ENCODE data around the gene FRAS1.
"Not testable (repeated sequence)": the region's sequence is repeated elsewhere in the genome, so short reads cannot be mapped to it uniquely, and the experiment has no call there.

FRAS1 gene

DNA sequence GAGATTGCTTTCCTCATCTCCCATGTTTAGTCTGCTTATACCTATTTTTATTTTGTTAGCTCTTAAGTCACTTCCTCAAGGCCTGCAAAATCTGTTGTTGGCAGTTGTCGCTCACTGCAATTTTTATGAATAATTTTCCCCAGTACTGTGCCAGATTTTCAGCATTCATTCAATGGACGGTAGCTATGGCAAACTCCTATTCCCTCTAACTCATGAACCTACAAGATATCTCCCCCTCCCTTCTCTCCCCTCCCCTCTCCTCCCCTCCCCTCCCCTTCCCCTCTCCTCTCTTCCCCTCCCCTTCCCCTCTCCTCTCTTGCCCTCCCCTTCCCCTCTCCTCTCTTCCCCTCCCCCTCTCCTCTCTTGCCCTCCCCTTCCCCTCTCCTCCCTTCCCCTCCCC, 160.4 kb downstream of the FRAS1 start:
- no peak for DNase-seq

DNA sequence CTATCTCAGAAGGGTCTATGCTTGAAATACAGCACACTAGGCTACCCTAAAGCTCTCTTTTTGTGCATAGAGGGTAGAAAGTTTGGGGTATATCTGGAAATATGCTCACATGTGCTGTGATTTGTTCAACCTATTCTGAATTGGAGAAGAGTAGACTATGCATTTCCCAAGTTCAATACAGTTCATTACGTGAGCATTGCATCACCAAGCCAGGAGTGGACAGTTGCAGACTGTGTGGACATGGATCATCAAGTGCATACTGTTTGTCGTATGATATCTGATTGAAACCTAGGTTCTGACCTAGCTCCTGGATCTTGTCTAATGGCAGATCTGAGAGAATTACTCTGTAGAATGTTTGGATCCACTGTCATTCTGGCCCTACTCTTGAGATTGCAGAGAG, 161.1 kb downstream of the FRAS1 start:
- no peak for DNase-seq

DNA sequence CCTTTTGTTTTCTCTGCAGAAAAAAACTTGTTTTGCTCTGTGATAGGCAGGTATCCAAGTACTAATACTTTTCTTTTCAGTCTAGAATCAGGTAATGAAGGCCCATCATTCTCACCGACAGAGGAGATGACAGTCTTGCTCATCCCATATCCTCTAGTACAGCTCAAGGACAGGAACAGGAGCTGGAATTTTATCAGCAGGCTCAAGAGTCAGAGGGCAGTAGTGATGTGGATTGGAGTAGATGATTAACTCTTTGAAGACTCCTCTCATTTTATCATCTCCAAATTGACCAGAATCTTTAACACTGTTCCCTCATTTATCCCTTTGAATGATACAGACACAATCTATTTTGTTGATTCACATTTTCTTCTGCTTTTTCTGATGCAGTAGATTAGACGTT, 162.7 kb downstream of the FRAS1 start:
- DNase-seq, result no peak

DNA sequence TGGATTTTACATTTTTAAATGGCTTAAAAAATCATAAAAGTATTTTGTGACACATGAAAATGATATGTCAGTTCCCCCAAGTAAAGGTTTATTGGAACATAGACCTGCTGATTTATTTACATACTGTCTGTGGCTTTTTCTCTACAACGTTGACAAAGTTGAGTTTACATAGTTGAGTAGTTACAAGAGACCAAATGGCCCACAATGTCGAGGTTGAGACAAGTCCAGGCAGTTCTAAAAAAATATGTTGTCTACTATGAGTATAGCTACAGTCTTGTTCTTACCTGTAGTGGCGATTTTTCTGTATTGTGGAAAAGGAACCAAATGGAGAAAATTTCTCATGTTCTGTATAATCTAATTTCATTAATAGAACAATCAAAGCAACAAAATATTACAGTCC, 163.2 kb downstream of the FRAS1 start:
- no peak for DNase-seq

DNA sequence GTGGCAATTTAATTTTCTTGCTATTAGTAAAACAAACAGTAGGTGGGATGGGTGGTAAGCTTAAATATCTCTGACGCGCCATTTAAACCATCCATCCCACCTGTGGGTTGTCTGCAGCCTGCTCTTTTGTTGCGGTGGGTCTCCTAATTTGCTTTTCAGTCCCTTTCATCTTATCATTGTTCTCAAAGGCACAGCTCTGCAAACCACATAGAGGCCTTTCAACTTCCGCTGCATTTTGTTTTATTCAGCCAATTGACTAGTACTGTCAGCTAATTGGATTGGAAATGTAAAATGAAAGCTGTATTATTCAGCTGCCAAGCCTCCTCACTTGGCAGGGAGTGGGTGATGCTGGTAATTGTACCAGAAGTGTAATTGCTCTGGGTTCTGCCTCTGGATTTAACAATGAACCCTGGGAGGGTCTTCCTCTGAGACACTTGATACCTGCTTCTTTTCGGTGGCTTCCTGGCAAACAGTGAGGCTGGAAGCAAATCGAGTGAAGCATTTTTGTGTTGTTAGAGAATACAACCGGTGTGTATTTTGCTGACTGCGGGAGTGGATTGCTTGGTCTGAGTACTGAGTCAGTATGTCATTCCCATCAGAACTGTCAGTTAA, 165.6 kb downstream of the FRAS1 start:
- no peak for DNase-seq

DNA sequence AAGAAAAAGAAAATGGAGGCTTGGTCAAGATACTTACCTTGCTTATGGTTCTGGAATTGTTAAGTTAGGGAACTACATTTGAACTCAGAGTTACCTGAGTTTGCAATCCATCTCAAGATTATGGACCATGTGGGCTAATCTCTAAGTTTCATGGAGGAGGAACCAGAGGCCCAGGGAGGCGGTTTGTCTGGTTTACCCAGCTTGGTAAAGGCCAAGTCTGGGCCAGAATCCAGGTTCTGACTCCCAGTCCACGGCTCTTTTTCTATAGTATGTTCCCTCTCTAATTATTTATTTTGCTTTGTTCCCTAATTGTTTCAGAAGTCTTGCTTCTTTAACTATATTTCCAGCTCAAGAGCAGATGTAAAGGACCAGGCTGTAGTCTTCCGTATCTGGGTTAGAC, 168.1 kb downstream of the FRAS1 start:
- no peak for DNase-seq

DNA sequence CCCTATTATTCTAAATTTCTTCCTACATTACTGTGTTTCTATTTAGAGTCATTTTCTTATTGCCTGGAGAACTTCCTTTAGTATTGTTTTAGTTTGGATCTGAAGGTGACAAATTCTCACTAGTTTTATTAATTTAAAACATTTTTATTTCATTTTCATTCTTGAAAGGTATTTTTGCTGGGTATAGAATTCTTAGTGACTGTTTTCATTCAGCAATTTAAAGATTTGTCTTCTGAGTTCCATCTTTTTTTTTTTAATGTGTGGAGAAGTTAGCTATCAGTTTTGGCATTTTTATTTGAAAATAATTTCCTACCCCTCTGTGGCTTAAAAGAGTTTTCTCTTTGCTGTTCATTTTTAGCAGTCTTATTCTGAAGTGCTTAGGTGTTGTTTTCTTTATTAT, 169.2 kb downstream of the FRAS1 start:
- DNase-seq, result no peak

GRCh38 chr4:78227411-78228057, 170.4 kb downstream of the FRAS1 start:
- no peak for DNase-seq

GRCh38 chr4:78235800-78236199, 178.7 kb downstream of the FRAS1 start:
- DNase-seq, result no peak

DNA sequence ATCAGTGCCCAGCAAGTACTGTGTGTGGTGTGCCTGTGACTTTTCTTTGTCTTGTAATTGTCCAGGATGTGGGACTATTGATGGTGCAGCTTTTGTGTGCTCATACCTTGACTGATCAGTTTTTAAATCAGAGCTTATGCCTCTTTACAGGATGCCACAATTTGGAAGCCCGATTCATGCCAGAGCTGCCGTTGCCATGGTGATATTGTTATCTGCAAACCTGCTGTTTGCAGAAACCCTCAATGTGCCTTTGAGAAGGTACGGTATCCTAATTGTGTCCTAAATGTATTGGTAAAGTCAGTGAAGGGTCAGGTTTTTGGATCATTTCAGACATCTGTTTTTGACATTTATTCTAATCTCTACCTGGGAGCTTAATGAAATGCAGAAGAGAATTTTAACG, 180.2 kb downstream of the FRAS1 start:
- DNase-seq, result no peak

- DNase-seq, result no peak
These were observed 184.9 kb downstream of the FRAS1 start for GRCh38 chr4:78242071-78242470.

DNA sequence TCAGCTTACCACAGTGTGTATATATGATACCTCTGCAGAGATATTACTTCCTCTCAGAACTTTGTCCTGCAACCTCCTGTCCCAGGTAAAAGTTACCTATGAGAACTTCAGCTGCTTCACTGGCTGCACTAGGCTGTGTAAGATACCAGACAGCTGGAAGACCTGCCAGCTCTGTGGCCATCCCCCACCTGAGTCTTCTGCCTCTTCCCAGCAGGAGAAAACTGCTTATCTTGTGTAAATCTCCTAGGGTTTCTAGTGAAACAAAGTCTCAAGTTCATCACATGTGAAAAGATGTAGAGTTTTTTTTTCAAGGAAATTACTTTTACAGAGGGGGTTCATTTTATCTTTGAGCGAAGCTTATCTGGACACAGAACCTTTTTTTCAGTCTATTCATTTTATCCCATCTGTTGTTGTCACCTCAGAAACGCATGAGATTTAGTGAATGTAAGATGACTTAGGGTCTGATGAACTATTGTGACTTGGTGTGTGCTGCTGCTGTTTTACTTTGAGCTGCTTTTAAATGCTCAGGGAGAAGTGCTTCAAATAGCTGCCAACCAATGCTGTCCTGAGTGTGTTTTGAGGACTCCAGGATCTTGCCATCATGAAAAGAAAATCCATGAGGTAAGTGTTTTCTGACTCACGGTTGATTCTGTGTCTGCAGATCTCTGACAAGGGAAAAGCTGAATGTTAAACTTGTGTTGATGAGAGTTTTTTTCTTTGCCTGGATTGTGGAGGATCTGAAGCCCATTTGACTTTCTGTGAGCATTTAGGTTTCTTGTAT, 187.8 kb downstream of the FRAS1 start:
- no peak for DNase-seq

GRCh38 chr4:78247536-78248285, 190.6 kb downstream of the FRAS1 start:
- DNase-seq, result no peak

DNA sequence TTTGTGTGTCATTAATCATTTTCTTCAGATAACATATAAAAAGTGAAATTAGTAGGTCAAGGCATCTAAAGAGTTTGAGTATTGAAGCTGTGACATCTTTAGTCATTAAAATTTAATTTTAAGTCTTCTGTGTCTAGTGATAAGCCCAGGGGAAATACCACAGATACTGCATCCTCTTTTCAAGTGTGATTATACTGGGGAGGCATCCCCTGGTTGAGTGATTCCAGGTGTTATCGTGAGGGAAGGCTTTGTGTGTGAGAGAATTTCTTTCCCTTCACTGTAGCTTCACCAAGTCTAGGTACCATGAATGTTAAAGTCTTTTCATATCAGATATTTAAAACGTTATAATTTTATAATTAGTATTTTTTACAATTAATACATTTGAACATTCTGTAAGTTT, 193.4 kb downstream of the FRAS1 start:
- DNase-seq, result no peak

GRCh38 chr4:78252773-78253172, 195.7 kb downstream of the FRAS1 start:
- not testable (repeated sequence) for DNase-seq

DNA sequence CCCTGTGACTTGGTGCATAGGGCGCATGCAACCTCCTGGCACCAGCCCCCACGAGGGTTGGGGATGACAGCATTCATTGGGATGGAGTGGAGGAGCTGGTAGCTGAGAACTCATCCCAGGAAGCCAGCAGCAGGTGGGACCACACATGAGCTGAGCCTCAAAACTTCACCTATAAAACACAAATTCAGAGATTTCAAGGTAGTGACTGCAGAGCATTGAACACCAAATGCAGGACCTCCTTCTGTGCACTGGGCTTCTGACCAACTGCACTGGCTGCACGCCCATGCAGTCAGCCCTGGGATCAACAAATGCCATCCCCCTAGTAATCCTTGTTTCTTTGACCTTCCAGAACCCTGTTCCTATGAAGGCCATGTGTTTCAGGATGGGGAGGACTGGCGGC, 197.8 kb downstream of the FRAS1 start:
- DNase-seq, result no peak

- DNase-seq, result no peak
These were observed 207.9 kb downstream of the FRAS1 start for GRCh38 chr4:78265006-78265405.

GRCh38 chr4:78267790-78268189, 210.7 kb downstream of the FRAS1 start:
- DNase-seq, result no peak

DNA sequence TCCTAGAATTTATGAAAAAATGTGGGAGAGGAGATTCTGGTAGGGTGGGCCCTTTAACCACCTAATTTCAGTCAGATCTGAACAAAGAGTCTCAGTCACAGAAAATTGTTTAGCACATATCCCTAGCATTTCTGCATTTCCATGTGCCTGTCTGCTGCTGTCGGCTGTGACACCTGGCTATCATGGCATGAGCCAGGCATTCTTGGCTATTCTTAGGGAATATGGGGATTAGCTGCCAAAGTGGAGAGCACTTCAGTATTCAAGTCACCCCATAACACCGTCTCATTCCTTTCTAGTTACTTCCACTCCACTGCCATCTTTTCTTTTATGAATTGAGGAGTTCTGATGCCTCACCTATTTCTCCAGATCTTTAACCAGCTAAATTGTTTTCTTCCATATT, 211.5 kb downstream of the FRAS1 start:
- no peak for DNase-seq

DNA sequence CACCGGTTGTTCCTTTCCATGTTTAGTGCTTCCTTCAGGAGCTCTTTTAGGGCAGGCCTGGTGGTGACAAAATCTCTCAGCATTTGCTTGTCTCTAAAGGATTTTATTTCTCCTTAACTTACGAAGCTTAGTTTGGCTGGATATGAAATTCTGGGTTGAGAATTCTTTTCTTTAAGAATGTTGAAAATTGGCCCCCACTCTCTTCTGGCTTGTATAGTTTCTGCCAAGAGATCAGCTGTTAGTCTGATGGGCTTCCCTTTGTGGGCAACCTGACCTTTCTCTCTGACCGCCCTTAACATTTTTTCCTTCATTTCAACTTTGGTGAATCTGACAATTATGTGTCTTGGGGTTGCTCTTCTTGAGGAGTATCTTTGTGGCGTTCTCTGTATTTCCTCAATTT, 218.3 kb downstream of the FRAS1 start:
- not testable (repeated sequence) for DNase-seq

DNA sequence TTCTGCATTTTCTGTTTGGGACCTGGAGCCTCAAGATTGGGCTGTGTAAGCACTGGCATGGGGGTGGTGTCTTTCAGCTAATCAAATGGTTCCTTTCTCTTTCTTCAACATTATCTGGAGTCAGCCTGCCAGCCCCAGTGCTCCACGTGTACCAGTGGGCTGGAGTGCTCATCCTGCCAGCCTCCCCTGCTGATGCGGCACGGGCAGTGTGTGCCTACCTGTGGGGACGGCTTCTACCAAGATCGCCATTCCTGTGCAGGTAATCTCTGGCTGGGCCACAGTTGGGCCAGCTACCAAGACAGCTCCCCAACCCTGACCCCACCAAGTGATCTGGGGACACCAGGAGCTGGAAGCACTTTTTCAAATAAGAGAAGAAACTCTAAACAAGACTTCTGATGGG, 229.2 kb downstream of the FRAS1 start:
- no peak for DNase-seq

- no peak for DNase-seq
These were observed 231.2 kb downstream of the FRAS1 start for GRCh38 chr4:78288327-78288726.

GRCh38 chr4:78291277-78291676, 234.2 kb downstream of the FRAS1 start:
- no peak for DNase-seq

- no peak for DNase-seq
These were observed 235.2 kb downstream of the FRAS1 start for GRCh38 chr4:78292341-78292740.
